ENCODE results near the gene TMPRSS3. TPM values are rescaled to one million over a fixed set of nuclear protein-coding genes. Genes with fewer than 3 reads are reported as not detected.

TMPRSS3 gene
- polyA plus RNA-seq, 1 experiment, result not detected

DNA sequence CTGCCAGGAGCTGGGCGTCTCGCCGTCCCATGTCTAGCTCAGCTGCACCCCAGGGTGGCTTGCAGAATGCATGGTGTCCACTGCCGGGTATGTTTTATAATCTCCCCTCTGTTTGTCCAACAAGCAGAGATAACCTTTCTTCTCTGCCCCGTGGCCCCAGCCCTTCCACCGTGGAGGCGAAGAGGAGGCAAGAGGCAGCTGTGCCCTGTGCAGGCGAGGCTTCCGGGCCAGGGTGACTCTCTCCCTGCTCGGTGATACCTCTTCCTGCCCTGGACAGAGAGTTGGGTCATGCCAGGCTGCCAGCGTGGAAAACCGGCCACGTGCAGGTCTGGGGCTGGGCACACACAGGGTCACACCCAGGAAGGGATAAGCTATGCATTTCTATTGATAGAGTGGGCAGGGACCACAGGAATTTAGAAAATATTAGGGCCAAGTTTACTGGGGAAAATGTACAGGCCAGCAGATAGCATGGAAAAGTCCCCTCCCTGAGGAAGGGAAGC, 44.9 kb downstream of the TMPRSS3 start, which contains the start of gene TFF2:
Gene TFF2, minus strand, starts transcription at position 68 of the 500 bp plus-strand sequence. Its CDS starts 37 bp downstream, at position 31.
- Histone ChIP-seq H3K27ac (ENCODE audit: low read depth, low read length) (no peak within 1 kb of the TSS), H3K27me3 (ENCODE audit: control insufficient read depth, insufficient read depth, low read length) (no peaks in the 10 kb centered on the region), H3K9me3 (ENCODE audit: control insufficient read depth, insufficient read depth, low read length) (peaks cover 5% of the 10 kb centered on the region; the same call in 1 of the 2 replicates), H3K4me3 (ENCODE audit: low read depth, low read length) (no peak within 1 kb of the TSS)
- DNase-seq (ENCODE audit: low read depth, low spot score), result no peak
- ChIA-PET CTCF (no interaction called here), POLR2A (no interaction called here)
- TF ChIP-seq, protein P1, sequence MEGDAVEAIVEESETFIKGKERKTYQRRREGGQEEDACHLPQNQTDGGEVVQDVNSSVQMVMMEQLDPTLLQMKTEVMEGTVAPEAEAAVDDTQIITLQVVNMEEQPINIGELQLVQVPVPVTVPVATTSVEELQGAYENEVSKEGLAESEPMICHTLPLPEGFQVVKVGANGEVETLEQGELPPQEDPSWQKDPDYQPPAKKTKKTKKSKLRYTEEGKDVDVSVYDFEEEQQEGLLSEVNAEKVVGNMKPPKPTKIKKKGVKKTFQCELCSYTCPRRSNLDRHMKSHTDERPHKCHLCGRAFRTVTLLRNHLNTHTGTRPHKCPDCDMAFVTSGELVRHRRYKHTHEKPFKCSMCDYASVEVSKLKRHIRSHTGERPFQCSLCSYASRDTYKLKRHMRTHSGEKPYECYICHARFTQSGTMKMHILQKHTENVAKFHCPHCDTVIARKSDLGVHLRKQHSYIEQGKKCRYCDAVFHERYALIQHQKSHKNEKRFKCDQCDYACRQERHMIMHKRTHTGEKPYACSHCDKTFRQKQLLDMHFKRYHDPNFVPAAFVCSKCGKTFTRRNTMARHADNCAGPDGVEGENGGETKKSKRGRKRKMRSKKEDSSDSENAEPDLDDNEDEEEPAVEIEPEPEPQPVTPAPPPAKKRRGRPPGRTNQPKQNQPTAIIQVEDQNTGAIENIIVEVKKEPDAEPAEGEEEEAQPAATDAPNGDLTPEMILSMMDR (IDR thresholded peaks at IDR 0.05; ENCODE audit: low read depth, low read length), result no peak

DNA sequence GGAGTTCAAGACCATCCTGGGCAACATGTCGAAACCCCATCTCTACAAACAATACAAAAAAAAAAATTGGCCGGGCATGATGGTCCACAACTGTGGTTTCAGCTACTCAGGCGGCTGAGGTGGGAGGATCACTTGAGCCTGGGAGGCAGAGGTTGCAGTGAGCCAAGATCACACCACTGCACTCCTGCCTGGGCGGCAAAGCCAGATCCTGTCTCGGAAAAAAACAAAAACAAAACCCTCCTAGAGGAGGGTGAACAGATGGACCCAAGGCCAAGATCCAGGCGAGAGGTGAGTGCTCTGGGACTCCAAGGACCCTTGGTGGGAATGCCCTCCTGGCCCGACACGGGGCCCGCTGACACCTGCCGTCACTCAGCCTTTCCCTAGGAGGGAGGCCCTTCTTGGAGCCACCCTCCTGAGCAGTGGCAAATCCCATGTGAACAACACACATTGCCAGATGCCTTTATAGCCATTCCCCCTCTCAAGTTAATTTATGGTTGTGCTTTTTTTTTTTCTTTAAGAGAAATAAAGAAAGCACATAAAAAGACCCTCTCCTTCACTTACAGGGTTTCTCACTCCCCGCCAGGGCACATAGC, 45.4 kb downstream of the TMPRSS3 start:
- TF ChIP-seq, protein P1 (IDR thresholded peaks at IDR 0.05; ENCODE audit: low read depth, low read length), result no peak
- ChIA-PET POLR2A (no interaction called here), CTCF (no interaction called here)
- no peak for DNase-seq (ENCODE audit: low read depth, low spot score)
- Histone ChIP-seq H3K4me3 (ENCODE audit: low read depth, low read length) (no peak overlapping the region), H3K27me3 (ENCODE audit: control insufficient read depth, insufficient read depth, low read length) (no peaks in the 10 kb centered on the region), H3K27ac (ENCODE audit: low read depth, low read length) (no peak overlapping the region), H3K9me3 (ENCODE audit: control insufficient read depth, insufficient read depth, low read length) (peaks cover 5% of the 10 kb centered on the region; the same call in 1 of the 2 replicates)

DNA sequence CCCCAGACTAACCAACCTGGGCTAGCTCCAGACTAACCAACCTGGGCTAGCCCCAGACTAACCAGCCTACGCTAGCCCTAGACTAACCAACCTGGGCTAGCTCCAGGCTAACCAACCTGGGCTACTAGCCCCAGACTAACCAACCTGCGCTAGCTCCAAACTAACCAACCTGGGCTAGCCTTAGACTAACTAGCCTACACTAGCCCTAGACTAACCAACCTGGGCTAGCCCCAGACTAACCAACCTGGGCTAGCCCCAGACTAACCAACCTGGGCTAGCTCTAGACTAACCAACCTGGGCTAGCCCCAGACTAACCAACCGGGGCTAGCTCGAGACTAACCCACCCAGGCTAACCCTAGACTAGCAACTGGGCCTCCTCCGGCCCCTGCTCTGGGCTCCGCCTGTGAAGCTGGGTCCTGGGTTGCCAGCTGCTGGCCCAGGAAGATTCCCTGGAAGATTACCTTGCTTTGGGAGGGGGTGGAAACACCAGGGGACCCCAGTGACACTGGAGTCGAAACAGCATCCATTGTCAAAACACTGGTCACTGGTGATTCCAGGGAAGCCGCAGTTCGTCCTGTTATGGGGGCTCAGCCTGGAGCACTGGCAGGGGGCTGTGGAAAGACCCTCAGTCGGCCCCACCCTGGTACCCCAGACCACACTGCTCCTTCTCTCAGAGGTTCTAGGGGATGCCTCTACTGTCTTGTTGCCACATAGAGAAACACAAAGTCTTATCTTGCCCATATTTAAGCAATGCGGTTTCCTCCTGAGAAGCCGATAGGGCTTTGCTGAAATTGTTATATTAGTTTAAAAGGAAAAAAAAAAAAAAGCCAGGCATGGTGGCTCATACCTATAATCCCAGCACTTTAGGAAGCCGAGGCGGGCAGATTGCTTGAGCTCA, 46.2 kb downstream of the TMPRSS3 start:
- no peaks in the 10 kb centered on the region for H3K27me3 ChIP-seq (ENCODE audit: control insufficient read depth, insufficient read depth, low read length)
- DNase-seq (ENCODE audit: low read depth, low spot score), result no peak
- ChIA-PET CTCF (no interaction called here), POLR2A (no interaction called here)
- no peak overlapping the region for H3K4me3 ChIP-seq (ENCODE audit: low read depth, low read length)
- H3K9me3 ChIP-seq (ENCODE audit: control insufficient read depth, insufficient read depth, low read length), result peaks cover 5% of the 10 kb centered on the region; the same call in 1 of the 2 replicates
- no peak overlapping the region for H3K27ac ChIP-seq (ENCODE audit: low read depth, low read length)
- TF ChIP-seq, protein P1 (IDR thresholded peaks at IDR 0.05; ENCODE audit: low read depth, low read length), result no peak

DNA sequence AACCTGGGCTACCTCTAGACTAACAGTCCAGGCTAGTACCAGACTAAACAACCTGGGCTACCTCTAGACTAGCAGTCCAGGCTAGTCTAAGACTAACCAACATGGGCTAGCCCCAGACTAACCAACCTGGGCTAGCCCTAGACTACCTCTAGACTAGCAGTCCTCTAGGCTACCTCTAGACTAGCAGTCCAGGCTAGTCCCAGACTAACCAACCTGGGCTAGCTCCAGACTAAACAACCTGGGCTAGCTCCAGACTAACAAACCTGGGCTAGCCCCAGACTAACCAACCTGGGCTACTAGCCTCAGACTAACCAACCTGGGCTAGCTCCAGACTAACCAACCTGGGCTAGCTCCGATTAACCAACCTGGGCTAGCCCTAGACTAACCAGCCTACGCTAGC, 47.1 kb downstream of the TMPRSS3 start:
- CTCF ChIA-PET, result no interaction called here
- DNase-seq (ENCODE audit: low read depth, low spot score), result no peak
- POLR2A ChIA-PET, result no interaction called here
- Histone ChIP-seq H3K27ac (ENCODE audit: low read depth, low read length) (no peak overlapping the region), H3K27me3 (ENCODE audit: control insufficient read depth, insufficient read depth, low read length) (no peaks in the 10 kb centered on the region), H3K4me3 (ENCODE audit: low read depth, low read length) (no peak overlapping the region), H3K9me3 (ENCODE audit: control insufficient read depth, insufficient read depth, low read length) (peaks cover 5% of the 10 kb centered on the region; the same call in 1 of the 2 replicates)
- TF ChIP-seq, protein P1 (IDR thresholded peaks at IDR 0.05; ENCODE audit: low read depth, low read length), result no peak
